ENCODE results near the gene RPL13.

Gene RPL13

DNA sequence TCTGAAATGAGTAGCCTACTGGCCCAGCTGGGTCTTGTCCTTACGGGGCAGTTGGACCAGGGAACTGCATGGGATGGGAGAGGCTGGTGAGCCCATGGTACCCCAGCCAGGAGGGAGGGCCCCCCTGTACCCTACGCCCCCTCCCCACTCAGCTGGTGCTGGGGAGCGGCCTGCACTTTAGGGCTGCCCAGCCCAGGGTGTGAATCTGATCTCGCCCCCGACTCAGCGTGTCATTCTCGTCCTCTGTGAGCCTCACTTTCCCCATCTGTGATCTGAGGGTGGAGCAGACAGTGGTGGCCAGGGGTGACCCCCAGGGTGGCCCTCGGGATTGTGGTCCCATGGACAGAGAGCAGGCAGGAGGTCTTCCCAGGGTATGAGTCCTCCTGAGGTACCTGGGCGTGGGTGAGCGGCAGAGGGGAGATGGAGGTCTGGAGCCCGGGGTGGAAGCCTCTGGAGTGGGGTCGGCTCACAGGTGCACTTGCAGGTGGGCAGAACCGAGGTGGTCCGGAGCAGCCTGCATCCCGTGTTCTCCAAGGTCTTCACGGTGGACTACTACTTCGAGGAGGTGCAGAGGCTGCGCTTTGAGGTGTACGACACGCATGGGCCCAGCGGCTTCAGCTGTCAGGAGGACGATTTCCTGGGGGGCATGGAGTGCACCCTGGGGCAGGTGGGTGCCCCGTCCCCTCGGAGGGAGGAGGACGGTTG is 16.7 kb downstream of the RPL13 start:
- TF ChIP-seq ZNF140 (tag by site-specific recombination; IDR thresholded peaks at IDR 0.05) (no peak), ZNF341 (tag by site-specific recombination; IDR thresholded peaks at IDR 0.05; ENCODE audit: low read depth) (no peak), ZNF677 (tag by site-specific recombination; IDR thresholded peaks at IDR 0.05) (no peak), ZFHX2 (tag by site-specific recombination; conservative IDR thresholded peaks at IDR 0.05) (no peak), ZNF138 (tag by site-specific recombination; IDR thresholded peaks at IDR 0.05; ENCODE audit: borderline replicate concordance) (no peak), ZBTB20 (tag by site-specific recombination; IDR thresholded peaks at IDR 0.05) (no peak), ZNF501 (tag by site-specific recombination; IDR thresholded peaks at IDR 0.05) (no peak), ZNF514 (tag by site-specific recombination; IDR thresholded peaks at IDR 0.05) (no peak), ZNF26 (tag by site-specific recombination; IDR thresholded peaks at IDR 0.05) (no peak)
- TF ChIP-seq, protein P1, sequence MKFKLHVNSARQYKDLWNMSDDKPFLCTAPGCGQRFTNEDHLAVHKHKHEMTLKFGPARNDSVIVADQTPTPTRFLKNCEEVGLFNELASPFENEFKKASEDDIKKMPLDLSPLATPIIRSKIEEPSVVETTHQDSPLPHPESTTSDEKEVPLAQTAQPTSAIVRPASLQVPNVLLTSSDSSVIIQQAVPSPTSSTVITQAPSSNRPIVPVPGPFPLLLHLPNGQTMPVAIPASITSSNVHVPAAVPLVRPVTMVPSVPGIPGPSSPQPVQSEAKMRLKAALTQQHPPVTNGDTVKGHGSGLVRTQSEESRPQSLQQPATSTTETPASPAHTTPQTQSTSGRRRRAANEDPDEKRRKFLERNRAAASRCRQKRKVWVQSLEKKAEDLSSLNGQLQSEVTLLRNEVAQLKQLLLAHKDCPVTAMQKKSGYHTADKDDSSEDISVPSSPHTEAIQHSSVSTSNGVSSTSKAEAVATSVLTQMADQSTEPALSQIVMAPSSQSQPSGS (tag by site-specific recombination; IDR thresholded peaks at IDR 0.05; ENCODE audit: low read depth): no peak
- Histone ChIP-seq H3K9me3 (ENCODE audit: control insufficient read depth, insufficient read depth, low read depth, low read length) (no peaks in the 10 kb centered on the region), H3K4me3 (ENCODE audit: low read depth, low read length) (no peak overlapping the region), H3K27ac (ENCODE audit: extremely low read depth, low read depth, low read length) (no peak overlapping the region), H3K36me3 (ENCODE audit: control insufficient read depth in 2 of 2, insufficient read depth in 1 of 2, low read length in 2 of 2) (no peaks in the 10 kb centered on the region), H3K4me1 (ENCODE audit: control insufficient read depth, insufficient read depth, low read length) (no peaks in the 10 kb centered on the region)
- ChIA-PET CTCF (no interaction called here), POLR2A (interaction anchor here (0.7 kb wide), 1 partner anchor 12 kb away, joined by 5 read pairs; no protein-coding TSS in a partner anchor)

DNA sequence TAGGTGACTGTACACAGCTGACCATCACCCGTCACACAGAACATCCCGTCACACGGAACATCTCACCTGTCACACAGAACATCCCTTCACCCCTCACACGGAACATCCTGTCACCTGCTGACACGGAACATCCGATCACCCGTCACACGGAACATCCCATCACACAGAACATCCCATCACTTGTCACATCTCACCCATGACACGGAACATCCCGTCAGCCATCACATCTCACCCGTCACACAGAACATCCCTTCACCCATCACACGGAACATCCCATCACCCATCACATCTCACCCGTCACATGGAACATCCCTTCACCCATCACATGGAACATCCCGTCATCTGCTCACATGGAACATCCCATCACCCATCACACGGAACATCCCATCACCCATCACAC is 18.9 kb downstream of the RPL13 start:
- Histone ChIP-seq H3K9me3 (ENCODE audit: control insufficient read depth, insufficient read depth, low read depth, low read length) (no peaks in the 10 kb centered on the region), H3K36me3 (ENCODE audit: control insufficient read depth in 2 of 2, insufficient read depth in 1 of 2, low read length in 2 of 2) (no peaks in the 10 kb centered on the region), H3K27ac (ENCODE audit: extremely low read depth, low read depth, low read length) (no peak overlapping the region), H3K4me3 (ENCODE audit: low read depth, low read length) (no peak overlapping the region), H3K4me1 (ENCODE audit: control insufficient read depth, insufficient read depth, low read length) (no peaks in the 10 kb centered on the region)
- POLR2A ChIA-PET: interaction anchor here (0.7 kb wide), 1 partner anchor 107 kb away, joined by 3 read pairs; the partner anchor contains the start of gene CDK10
- TF ChIP-seq, protein P2, sequence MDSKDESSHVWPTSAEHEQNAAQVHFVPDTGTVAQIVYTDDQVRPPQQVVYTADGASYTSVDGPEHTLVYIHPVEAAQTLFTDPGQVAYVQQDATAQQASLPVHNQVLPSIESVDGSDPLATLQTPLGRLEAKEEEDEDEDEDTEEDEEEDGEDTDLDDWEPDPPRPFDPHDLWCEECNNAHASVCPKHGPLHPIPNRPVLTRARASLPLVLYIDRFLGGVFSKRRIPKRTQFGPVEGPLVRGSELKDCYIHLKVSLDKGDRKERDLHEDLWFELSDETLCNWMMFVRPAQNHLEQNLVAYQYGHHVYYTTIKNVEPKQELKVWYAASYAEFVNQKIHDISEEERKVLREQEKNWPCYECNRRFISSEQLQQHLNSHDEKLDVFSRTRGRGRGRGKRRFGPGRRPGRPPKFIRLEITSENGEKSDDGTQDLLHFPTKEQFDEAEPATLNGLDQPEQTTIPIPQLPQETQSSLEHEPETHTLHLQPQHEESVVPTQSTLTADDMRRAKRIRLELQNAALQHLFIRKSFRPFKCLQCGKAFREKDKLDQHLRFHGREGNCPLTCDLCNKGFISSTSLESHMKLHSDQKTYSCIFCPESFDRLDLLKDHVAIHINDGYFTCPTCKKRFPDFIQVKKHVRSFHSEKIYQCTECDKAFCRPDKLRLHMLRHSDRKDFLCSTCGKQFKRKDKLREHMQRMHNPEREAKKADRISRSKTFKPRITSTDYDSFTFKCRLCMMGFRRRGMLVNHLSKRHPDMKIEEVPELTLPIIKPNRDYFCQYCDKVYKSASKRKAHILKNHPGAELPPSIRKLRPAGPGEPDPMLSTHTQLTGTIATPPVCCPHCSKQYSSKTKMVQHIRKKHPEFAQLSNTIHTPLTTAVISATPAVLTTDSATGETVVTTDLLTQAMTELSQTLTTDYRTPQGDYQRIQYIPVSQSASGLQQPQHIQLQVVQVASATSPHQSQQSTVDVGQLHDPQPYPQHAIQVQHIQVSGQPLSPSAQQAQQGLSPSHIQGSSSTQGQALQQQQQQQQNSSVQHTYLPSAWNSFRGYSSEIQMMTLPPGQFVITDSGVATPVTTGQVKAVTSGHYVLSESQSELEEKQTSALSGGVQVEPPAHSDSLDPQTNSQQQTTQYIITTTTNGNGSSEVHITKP (tag by site-specific recombination; IDR thresholded peaks at IDR 0.05): peak; percentile 76
- TF ChIP-seq BCL11B (tag by site-specific recombination; IDR thresholded peaks at IDR 0.05; ENCODE audit: low read depth): no peak
- CTCF ChIA-PET: no interaction called here

DNA sequence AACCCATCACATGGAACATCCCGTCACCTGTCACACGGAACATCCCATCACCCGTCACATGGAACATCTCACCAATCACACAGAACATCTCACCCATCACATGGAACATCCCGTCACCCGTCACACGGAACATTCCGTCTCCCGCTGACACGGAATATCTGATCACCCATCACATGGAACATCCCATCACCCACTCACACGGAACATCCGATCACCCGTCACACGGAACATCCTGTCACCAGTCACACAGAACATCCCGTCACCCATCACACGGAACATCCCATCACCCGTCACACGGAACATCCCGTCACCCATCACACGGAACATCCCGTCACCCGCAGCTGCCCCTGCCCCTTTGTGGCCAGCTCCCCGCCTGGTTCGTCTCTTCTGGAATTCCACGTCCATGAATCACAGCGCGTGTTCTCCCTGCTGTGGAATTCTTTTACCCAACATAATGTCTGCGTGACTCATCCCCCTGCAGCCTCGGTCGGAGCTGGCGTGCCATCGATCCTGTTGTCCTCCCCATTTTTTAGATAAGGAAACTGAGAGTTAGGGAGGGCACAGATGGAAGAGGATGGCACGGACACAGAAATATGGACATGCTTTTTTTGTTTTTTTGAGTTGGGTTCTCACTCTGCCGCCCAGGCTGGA is 20.7 kb downstream of the RPL13 start:
- H3K36me3 ChIP-seq (ENCODE audit: control insufficient read depth in 2 of 2, insufficient read depth in 1 of 2, low read length in 2 of 2): no peaks in the 10 kb centered on the region
- TF ChIP-seq, protein P2 (tag by site-specific recombination; IDR thresholded peaks at IDR 0.05): peak; percentile 44
- TF ChIP-seq KLF9 (tag by site-specific recombination; IDR thresholded peaks at IDR 0.05; ENCODE audit: low read depth): no peak
- no peaks in the 10 kb centered on the region for H3K4me1 ChIP-seq (ENCODE audit: control insufficient read depth, insufficient read depth, low read length)
- H3K9me3 ChIP-seq (ENCODE audit: control insufficient read depth, insufficient read depth, low read depth, low read length): no peaks in the 10 kb centered on the region
- no peak overlapping the region for H3K4me3 ChIP-seq (ENCODE audit: low read depth, low read length)
- ChIA-PET POLR2A (interaction anchor here (0.7 kb wide), 1 partner anchor 285 kb away, joined by 3 read pairs; no protein-coding TSS in a partner anchor), CTCF (no interaction called here)
- no peak overlapping the region for H3K27ac ChIP-seq (ENCODE audit: extremely low read depth, low read depth, low read length)
